ENCODE data around the gene HIGD2B.
"Not testable (repeated sequence)": the region's sequence is repeated elsewhere in the genome, so short reads cannot be mapped to it uniquely, and the experiment has no call there.

HIGD2B gene

GRCh38 chr15:72685925-72686794 is at the start of gene HIGD2B, which contains the start of gene BBS4:
Gene HIGD2B (minus strand): TSS chr15:72686182. CDS start chr15:72676374, 9,808 bp downstream.
Gene BBS4 (plus strand): TSS chr15:72686207. CDS start chr15:72686228, 21 bp downstream.
- TF ChIP-seq CTCF (IDR thresholded peaks at IDR 0.05), result no peak
- peak within 1 kb of the TSS; percentile 73 to 94 for H3K27ac ChIP-seq
- DNase-seq (ENCODE audit: low spot score), result peak; percentile 92
- peak within 1 kb of the TSS; percentile 85 for H3K4me3 ChIP-seq

GRCh38 chr15:72735111-72735510 is 49.1 kb upstream of the HIGD2B start:
- TF ChIP-seq CTCF (IDR thresholded peaks at IDR 0.05), result no peak
- no peak overlapping the region for H3K27ac ChIP-seq
- H3K4me3 ChIP-seq, result no peak overlapping the region
- DNase-seq (ENCODE audit: low spot score), result no peak

- Histone ChIP-seq H3K4me3 (no peak overlapping the region), H3K27ac (no peak overlapping the region)
- no peak for TF ChIP-seq CTCF (IDR thresholded peaks at IDR 0.05)
- DNase-seq (ENCODE audit: low spot score), result no peak
Measured at GRCh38 chr15:72733941-72734738, 48.2 kb upstream of the HIGD2B start.

GRCh38 chr15:72732516-72732915 is 46.5 kb upstream of the HIGD2B start:
- no peak for DNase-seq (ENCODE audit: low spot score)
- TF ChIP-seq CTCF (IDR thresholded peaks at IDR 0.05), result no peak
- Histone ChIP-seq H3K27ac (no peak overlapping the region), H3K4me3 (no peak overlapping the region)

- DNase-seq (ENCODE audit: low spot score), result no peak
- no peak for TF ChIP-seq CTCF (IDR thresholded peaks at IDR 0.05)
Measured at GRCh38 chr15:72732086-72732485, 46.1 kb upstream of the HIGD2B start.

GRCh38 chr15:72728821-72729220 is 42.8 kb upstream of the HIGD2B start:
- no peak for DNase-seq (ENCODE audit: low spot score)
- Histone ChIP-seq H3K27ac (no peak overlapping the region), H3K4me3 (no peak overlapping the region)
- TF ChIP-seq CTCF (IDR thresholded peaks at IDR 0.05), result no peak

More at GRCh38 chr15:72732086-72732485, 46.1 kb upstream of the HIGD2B start:
- Histone ChIP-seq H3K4me3 (no peak overlapping the region), H3K27ac (no peak overlapping the region)

GRCh38 chr15:72728249-72728648 is 42.3 kb upstream of the HIGD2B start:
- not testable (repeated sequence) for H3K4me3 ChIP-seq; H3K27ac ChIP-seq; DNase-seq (ENCODE audit: low spot score)
